ENCODE results near the gene AGPAT4. TPM values are rescaled to one million over a fixed set of nuclear protein-coding genes. Genes with fewer than 3 reads are reported as not detected.

Gene AGPAT4
- total RNA-seq, 1 donor from 2014 or later, result 19.7 TPM

DNA sequence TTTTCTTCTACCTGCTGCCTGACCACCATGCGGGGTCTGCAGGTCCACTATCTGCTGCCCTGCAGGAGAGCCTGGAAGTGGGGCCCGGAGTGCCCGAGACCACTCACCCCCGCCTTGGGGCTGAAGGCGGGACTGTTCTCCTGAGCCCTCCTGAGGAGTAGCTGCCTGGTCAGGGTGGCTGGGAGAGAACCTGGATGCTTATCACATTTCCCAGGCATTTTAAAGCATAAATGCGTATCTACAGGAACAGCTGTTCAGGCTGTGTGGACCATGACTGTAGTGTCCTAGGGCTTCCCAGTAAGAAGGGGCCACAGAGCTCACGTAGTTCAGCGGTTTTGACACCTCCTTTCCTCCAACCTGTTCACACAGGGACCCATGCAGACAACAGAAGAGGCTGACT lies 123.3 kb downstream of the AGPAT4 start:
- H3K36me3 ChIP-seq, result peaks cover 28% of the 10 kb centered on the region
- H3K27ac ChIP-seq, result no peak overlapping the region
- no peaks in the 10 kb centered on the region for H3K4me1 ChIP-seq
- H3K4me3 ChIP-seq, result no peak overlapping the region
- intact Hi-C loops (cut with DNase I), result no loop called here
- DNase-seq (no peak), ATAC-seq (no peak)
- no peaks in the 10 kb centered on the region for H3K9me3 ChIP-seq
- TF ChIP-seq, protein P1, sequence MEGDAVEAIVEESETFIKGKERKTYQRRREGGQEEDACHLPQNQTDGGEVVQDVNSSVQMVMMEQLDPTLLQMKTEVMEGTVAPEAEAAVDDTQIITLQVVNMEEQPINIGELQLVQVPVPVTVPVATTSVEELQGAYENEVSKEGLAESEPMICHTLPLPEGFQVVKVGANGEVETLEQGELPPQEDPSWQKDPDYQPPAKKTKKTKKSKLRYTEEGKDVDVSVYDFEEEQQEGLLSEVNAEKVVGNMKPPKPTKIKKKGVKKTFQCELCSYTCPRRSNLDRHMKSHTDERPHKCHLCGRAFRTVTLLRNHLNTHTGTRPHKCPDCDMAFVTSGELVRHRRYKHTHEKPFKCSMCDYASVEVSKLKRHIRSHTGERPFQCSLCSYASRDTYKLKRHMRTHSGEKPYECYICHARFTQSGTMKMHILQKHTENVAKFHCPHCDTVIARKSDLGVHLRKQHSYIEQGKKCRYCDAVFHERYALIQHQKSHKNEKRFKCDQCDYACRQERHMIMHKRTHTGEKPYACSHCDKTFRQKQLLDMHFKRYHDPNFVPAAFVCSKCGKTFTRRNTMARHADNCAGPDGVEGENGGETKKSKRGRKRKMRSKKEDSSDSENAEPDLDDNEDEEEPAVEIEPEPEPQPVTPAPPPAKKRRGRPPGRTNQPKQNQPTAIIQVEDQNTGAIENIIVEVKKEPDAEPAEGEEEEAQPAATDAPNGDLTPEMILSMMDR (IDR thresholded peaks at IDR 0.05), result no peak
- H3K27me3 ChIP-seq (ENCODE audit: low read depth), result no peaks in the 10 kb centered on the region

DNA sequence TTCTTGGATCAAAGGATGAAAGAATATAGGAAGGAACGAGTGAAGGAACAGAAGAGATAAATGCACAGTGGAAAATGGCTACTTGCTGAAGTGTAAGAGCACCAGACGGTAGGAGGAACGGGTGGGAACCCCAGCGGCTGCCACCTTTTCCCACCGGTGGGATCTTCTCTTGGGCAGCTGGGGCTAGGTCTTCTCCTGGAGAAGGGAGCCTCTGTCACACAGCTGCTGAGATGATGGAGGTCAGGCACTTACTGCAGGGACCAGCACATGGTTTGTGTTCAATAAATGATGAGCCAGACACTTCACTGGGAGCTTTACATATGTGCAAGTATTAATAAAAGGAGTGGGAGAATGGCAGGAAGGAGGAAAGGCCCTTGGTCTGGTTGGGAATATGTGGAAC lies 123.7 kb downstream of the AGPAT4 start:
- H3K4me1 ChIP-seq, result no peaks in the 10 kb centered on the region
- H3K36me3 ChIP-seq, result peaks cover 24% of the 10 kb centered on the region
- DNase-seq (no peak), ATAC-seq (no peak)
- intact Hi-C loops (cut with DNase I), result no loop called here
- no peaks in the 10 kb centered on the region for H3K9me3 ChIP-seq
- TF ChIP-seq, protein P1 (IDR thresholded peaks at IDR 0.05), result no peak
- no peak overlapping the region for H3K27ac ChIP-seq
- H3K4me3 ChIP-seq, result no peak overlapping the region
- H3K27me3 ChIP-seq (ENCODE audit: low read depth), result no peaks in the 10 kb centered on the region

DNA sequence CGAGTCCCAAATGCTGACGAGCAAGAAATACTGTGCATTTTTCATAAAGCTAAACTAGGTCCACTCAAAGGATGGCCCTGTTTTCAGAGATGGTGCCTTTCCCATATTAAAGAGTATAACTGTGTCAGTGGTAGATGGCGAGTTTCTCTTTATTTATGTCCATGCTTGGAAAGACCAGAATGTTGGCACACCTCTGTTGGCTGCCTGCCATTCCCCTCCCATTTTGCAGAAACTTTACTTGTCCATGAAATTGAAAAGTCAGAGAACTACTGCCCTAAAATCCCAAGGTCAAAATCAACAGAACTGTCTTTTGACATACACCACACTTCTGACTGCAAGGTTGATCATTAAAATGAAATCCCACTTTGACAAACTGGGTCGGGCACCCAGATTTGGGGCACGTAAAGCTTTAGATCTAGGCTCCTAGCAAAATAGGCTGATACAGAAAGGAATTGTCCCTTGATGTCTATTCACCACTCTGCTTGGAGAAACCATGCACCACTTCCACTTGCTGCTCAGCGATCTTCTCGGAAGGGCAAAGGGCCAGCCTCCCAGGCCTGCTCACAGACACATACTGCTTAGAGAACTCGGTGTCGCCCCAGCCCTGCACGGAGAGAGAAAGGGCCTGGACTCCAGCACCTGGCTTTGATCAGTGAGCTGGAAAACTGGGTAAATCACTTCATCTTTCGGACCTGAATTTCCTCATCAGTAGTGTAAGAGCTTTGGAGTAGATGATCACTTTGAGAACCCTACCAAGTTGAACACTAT lies 130.0 kb downstream of the AGPAT4 start:
- TF ChIP-seq, protein P1 (IDR thresholded peaks at IDR 0.05), result no peak
- Histone ChIP-seq H3K27ac (no peak overlapping the region), H3K9me3 (no peaks in the 10 kb centered on the region), H3K36me3 (peaks cover 20% of the 10 kb centered on the region), H3K27me3 (ENCODE audit: low read depth) (no peaks in the 10 kb centered on the region), H3K4me3 (no peak overlapping the region), H3K4me1 (no peaks in the 10 kb centered on the region)
- intact Hi-C loops (cut with DNase I), result no loop called here
- DNase-seq (no peak), ATAC-seq (no peak)

DNA sequence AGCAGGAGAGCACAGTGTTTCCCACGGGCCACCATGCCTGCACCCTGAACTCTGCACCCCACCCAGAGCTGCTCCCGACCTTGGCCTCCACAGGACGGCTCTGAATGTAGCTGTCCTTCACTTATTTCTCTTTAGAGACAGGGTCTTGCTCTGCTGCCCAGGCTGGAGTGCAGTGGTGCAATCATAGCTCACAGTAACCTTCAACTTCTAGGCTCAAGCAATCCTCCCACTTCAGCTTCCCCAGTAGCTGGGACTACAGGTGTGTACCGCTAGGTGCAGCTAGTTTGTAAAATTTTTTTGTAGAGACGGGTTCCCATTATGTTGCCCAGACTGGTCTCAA lies 130.9 kb downstream of the AGPAT4 start:
- H3K4me3 ChIP-seq, result no peak overlapping the region
- no peaks in the 10 kb centered on the region for H3K4me1 ChIP-seq
- H3K9me3 ChIP-seq, result no peaks in the 10 kb centered on the region
- peaks cover 22% of the 10 kb centered on the region for H3K36me3 ChIP-seq
- TF ChIP-seq, protein P1 (IDR thresholded peaks at IDR 0.05), result no peak
- intact Hi-C loops (cut with DNase I), result no loop called here
- no peak for DNase-seq
- H3K27ac ChIP-seq, result no peak overlapping the region
- H3K27me3 ChIP-seq (ENCODE audit: low read depth), result no peaks in the 10 kb centered on the region
- ATAC-seq, result no peak

DNA sequence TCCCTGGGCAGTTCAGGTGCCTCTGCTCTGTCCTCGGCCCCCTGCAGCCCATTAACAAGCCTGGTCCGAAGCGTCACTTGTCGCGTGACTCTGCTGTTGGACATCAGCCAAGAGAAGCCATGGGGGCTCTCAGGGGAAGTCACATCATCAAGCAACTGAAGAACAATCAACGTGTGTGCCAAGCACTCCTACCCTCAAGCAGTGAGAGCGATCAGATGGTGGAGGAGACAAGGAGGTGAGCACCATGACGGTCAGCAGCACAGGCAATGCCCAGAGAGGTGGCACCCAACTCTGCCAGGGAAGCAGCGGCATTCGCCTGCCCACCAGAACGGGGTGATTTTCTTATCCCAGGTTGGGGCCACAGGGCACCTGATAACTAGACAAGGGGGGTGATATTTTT lies 132.7 kb downstream of the AGPAT4 start:
- Histone ChIP-seq H3K27ac (no peak overlapping the region), H3K4me3 (no peak overlapping the region), H3K4me1 (no peaks in the 10 kb centered on the region), H3K27me3 (ENCODE audit: low read depth) (no peaks in the 10 kb centered on the region), H3K36me3 (peaks cover 27% of the 10 kb centered on the region), H3K9me3 (no peaks in the 10 kb centered on the region)
- DNase-seq (no peak), ATAC-seq (no peak)
- TF ChIP-seq, protein P1 (IDR thresholded peaks at IDR 0.05), result no peak
- intact Hi-C loops (cut with DNase I), result no loop called here
